OCI-M2 (cell line): Measurements from ENCODE around the gene GEMIN7.
"Not testable (repeated sequence)": the region's sequence is repeated elsewhere in the genome, so short reads cannot be mapped to it uniquely, and the experiment has no call there.

Experiments
- DNase-seq: peaks from one replicate; lab custom pipeline; 2025; ENCODE audit not compliant: unreplicated experiment; lab: John Stamatoyannopoulos, UW

GEMIN7 gene

DNA sequence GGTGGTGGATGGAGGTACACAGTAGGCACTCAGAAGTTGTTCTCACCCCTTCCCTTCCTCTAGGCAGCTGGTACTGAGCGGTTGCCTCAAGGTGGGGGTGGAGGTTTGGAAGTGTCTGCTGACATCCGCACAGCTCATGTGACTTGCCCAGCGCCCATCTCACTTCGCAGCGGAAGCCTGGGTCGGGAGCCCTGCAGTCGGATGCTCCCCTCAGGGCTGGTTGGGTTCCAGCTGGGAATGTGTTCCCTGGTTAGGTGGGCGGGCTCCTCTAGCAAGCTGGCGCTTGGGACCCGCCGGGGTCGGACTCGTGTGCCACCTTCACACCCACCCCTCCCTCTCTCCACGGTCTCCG, 24.1 kb downstream of the GEMIN7 start:
- DNase-seq: no peak

DNA sequence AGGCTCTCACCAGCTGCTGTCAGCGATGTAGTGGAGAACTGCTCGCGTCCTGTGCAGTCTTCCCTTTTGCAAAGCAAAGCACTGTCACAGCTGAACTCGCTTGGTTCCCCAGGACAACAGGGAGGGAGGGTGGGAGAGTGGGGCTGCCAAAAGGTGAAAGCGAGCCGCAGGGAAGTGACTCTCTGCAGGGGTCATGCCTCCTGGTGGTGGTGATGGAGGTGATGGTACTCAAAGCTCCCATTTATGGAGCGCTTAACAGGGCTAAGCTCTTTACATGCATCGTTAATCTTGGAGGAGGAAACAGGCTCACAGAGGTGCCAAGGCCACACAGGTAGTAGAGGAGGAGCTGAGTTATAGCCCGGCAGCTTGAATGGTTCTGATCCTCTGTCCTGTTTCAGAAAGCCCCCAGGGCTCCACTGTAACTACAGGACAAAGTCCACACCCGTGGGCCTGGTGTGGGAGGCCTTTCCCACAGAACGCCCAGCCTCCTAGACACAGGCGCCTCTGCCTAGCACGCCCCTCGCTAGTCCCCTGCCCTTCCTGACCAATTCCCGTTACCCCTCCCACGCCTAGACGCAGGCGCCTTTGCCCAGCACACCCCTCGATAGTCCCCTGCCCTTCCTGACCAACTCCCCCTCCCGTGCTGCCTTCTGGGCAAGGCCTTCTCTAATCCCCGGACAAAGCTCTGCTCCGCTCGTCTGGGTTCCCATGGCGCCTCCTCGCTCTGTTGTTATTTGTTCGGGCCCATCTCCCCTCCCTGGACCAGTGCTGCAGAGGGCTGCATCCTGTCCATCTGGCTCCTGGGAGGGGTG, 24.7 kb downstream of the GEMIN7 start:
- no peak for DNase-seq

DNA sequence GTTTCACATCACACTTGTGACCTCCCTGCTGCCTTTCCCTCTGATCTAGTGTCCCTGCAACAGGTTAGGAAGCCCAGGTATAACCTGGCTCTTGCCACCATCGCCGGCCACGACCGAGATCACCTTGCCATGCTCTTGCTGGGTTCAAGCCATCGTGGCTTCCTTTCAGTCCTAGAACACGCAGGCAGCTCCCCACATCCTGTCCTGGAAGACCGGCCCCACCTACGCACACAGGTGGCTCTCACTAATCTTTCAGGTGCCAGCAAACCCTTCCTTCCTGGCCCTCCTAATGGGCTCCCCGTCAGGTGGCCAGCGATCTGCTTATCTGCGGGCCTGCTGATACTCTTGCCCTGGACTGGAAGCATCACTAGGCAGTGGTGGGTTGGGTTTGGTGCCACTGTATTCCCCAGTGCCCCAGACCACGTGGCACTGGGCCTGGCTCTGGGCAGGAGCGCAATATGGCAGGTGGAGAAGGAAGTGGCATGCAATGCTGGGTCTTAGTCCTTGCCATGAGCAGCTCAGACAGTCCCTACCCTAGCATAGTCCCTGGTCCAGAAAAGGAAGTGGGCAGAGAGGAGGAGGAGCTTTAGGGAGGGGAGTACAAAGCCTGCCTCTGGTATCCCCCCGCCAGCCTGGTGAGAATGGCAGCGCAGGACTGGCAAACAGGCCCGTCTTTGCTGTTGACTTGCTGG, 25.7 kb downstream of the GEMIN7 start:
- no peak for DNase-seq

DNA sequence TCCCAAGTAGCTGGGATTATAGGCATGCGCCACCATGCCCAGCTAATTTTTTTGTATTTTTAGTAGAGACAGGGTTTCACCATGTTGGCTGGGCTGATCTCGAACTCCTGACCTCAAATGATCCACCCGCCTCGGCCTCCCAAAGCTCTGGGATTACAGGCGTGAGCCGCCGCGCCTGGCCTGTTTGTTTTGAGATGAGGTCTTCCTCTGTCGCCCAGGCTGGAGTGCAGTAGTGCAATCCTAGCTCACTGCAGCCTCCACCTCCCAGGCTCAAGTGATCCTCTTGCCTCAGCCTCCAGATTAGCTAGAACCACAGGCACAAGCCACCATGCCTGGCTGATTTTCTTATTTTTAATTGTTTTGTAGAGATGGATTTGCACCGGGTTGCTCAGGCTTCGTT, 27.3 kb downstream of the GEMIN7 start:
- DNase-seq: not testable (repeated sequence)

DNA sequence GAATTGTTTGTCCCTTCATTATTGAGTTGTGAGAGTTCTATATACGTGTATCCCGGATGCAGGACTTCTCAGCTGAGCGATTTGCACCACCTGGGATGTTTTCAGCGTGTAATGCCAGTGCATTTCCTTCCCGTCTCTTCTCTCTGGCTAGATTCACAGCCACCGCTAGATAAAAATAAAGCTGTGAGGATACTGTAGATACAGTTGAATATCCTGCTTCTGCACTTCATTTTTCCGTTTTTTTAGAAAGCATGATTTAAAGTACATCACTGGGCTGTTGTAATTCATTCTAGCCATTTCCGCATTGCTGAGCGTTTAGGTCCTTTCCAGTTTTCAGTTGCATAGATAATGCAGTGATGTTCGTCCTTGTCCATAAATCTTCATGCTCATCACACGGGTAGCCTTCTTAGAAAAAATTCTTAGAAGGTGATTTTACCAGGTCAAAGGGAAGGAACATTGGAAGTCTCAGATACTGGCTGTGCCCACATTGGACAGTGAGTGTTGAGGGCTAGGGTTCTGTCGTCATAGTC, 28.6 kb downstream of the GEMIN7 start:
- no peak for DNase-seq

DNA sequence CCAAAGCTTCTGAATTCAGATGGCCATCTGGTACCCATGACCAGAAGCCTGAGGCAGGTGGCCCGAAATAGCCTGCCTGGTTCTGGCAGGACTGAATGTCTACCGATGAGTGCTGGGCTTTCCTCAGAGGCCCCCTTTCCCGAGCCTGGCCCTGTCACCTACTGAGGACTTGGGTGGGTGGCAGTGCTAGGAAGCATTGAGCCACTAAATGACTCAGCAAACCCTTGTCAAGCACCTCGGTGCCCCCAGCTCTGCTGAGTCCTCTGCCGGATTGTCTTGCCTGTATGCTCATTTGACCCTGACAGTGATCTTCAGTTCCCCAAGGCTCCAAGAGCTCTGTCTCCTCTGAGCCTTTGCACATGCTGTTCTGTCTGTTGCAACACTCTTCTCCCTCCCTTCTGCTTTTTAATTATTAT, 31.8 kb downstream of the GEMIN7 start:
- no peak for DNase-seq

DNA sequence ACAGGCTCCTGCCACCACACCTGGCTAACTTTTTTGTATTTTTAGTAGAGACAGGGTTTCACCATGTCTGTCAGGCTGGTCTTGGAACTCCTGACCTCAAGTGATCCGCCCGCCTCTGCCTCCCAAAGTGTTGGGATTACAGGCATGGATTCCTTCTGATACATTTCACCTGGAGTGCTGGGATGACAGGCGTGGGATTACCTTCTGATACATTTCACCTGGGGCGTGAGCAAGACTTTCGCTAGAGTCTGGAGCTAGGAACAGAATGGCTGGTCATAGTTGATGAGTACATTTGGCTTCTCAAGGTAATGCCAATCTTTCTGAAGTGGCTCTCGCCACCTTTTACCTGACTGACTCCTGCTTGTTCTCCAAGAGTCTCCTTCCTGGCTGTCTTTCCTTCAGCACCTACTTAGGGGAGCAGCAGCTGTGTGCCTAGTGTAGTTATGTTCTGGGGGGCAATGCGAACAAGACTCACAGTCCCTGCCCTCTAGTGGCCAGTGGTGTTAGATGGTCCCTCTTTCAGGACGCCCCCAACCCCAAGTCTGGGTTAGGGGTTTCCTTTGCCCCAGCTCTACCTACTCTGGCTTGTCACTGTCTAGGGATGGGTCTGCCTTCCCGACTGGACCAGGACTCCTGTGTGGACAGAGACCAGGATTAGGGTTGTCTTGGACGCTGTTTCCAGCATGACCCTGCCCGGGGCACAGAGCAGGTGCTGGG, 33.2 kb downstream of the GEMIN7 start:
- no peak for DNase-seq

DNA sequence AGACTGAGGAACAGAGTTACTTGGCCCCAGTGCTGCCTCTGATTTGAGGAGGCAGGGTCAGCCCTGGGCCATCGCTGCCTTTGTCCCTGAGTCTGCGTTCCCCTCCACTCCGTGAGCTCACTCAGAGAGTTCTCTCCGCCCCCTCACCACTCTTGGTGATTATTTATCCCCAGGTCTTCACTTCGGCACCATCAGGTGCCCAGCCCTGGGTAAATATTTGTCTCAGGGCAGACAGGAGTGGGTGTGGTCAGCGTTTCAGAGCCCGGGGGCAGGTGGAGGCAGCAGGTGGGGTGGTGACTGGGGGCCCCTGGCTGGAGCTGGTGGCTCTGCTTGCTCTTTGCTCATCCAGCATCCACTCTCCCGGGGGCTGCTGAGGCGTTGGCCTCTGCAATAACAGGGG, 34.6 kb downstream of the GEMIN7 start:
- no peak for DNase-seq

DNA sequence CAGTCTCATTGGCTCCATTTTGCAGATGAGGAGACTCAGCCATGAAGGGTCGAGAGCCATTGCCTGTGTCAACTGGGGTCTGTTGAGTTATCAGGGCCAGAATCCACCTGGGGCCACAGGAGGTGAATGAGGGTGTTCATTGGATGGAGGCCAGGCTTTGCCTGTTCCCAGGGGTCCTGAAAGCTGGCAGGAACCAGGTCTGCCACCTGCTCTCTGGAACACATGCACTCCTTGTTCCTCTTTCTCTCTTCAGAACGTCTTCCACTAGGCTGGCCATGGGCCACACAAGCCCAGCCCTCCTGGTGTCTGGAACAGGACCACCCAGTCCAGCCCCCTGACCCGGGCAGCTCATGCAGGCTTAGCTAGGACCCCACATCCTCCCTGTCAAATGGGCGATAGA, 35.1 kb downstream of the GEMIN7 start:
- no peak for DNase-seq

DNA sequence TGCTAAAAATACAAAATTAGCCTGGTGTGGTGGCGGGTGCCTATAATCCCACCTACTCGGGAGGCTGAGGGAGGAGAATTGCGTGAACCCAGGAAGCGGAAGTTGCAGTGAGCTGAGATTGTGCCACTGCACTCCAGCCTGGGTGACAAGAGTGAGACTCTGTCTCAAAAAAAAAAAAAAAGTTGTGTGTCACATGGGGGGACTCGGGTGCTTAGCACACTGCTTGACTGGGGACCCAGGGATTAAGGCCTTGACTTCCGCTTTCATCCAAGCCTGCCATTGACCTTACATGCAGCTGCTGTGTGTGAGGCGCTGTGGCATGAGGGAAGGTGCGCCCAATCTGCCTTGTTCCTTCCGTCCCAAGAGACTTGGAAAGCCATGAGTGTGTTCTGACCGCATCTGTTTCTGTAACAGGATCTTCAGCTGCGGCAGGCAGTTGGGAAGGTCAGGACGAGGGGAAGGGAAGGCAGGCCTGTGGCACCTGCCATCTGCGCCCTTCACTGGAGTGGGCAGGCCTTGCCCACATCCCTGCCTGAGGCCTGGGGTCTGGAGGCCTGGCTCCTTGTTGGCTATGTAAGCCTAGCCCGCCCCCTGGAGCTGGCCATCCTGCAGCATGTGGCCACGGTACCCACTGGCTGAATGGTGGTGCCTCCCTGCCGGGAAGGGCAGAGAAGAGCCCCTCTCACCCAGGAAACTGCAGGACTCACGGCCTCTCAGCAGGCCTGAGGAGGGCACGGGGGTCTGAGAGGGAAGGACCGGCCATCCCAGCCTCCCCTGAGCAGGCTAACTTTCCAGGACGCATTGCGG, 37.0 kb downstream of the GEMIN7 start:
- no peak for DNase-seq

DNA sequence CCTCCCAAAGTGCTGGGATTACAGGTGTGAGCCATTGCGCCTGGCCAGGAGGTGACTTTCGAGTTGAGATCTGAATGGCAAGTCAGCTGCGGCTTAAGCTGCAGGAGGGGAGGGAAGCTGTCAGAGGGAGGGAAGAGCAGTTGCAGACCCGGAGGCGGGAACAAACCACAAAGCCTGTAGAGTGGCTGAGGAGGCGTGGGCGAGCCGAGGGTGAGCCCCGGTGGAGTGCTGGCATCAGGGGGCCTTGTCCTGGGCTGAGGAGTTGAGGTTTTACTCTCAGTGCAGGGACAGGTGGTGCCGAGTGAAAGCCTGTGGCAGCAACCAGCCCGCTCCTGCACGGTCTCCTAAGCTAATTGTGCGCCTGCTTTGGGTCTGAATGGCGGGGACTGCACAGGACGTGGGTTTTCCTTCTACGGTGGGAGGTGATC, 38.1 kb downstream of the GEMIN7 start:
- DNase-seq: no peak

DNA sequence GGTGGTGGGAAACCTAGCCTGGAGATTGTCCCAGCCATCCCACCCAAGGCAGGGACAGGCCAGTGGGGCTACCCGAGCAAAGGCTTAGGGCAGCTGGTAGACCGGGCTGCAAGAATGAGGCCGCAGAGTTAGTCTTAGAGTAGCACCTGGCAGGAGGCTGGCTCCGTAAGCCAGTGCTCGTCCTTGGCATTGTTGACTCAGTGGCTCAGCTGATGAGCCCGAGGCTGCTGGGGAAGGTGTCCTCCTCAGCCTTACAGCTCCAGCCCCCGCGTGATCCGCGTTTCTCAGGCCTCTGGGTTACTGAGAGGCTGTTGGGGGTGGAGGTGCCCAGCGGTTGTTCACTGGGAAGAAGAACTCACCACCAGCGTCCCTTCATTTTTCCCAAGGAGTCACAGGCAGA, 38.6 kb downstream of the GEMIN7 start:
- no peak for DNase-seq

DNA sequence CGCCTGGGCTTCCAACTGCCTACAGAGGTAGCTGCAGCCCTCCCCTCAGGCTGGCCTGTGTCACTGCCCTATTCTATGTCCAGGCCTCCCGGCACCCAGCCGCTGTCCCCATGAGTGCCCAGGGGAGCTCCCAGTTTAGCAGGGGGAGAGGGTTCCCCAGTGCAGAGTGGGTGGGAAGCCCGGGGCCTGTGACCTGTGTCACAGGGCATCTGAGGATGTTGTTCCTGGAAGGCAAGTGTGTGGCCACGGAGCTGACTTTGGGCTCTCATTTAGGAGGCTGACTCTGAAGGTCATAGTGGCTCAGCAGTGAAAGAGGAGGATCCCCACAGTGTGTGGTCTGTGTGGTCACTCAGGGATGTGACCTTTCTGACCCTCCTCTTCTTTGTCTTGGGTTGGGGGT, 39.0 kb downstream of the GEMIN7 start:
- DNase-seq: no peak

DNA sequence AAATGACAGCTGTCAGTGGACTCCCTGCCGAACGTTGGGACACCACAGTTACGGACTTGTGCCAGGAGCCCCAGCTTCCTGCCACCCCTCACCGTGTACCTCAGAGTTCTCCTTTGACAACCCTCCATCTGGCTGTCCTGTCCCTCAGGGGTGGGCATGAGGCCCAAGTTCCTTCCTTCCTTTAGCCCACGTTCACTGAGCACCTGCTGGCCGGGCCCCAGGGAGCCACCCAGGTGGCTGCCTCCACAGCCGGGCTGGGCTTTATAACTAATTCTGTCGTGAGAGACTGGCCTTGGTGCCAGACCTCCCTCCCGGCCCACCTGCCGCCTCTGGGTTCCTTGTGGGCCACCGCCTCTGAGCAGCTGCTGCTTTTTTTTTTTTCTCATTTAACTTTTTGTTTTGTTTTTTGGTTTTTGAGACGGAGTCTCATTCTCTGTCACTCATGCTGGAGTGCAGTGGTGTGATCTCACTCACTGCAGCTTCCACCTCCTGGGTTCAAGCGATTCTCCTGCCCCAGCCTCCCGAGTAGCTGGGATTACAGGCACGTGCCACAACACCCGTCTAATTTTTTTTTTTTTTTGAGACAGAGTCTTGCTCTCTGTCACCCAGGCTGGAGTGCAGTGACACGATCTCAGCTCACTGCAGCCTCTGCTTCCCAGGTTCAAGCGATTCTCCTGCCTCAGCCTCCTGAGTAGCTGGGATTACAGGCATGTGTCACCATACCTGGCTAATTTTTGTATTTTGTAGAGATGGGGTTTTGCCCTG, 39.7 kb downstream of the GEMIN7 start:
- DNase-seq: not testable (repeated sequence)

DNA sequence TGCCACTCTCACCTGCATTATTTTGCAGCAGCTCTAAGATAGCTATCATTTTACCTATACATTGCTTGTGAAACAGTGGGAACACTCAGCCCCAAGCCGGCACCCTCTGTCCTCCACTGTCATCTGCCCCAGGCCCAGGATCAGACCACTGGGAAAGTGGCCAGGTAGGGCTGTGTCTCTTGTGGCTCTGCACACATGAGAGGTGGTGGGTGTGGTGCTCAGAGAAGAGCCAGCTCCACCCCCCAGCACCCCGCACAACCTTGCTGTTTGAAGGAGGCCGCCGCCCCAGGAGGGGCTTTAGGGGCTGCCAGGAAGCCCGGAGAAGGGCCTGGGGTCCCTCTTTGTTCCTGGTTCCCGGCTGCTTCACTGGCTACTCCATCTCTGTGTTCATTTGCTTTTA, 40.5 kb downstream of the GEMIN7 start:
- no peak for DNase-seq

DNA sequence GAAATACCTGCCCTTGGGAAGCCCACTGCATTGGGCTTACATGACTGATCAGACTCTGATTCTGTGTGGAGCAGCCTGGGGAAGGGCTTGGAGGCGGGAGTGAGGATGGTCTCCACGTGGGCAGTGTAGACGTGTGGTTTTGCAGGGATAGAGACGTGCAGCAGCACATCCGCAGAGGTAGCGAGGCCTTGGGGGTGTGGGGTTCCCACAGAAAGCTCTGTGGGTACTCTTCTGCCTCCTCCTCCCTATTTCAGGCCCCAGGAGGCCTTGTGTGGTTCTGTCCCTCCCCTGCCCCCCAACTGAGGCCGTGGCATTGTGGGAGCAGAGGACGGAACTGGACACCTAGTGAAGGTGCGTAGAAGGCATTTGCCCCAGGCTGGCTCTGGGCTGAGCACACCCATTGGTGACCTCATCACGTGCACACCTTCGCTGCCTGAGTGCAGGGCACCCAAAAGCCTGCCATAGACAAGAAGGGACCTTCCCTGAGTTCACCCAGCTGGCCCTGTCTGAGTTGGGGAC, 42.8 kb downstream of the GEMIN7 start:
- DNase-seq: no peak

DNA sequence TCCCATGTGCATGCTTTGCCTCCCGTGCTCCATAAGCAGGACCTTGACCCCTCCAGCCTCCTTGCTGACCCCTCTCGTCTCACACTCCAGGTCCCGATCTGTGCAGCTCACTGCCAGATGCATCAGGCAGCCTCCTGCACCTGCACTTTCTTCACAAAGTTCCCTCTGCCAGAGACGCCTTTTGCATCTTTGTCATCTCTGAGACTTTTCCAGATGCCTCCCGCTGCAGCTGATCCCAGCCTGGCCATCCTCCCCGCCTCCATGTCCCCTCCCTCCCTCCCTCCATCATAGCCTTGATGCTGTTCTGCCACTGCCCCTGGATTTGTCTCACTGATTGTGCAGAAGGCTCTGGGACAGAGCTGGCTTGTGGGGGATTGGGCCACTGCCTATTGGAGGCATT, 43.8 kb downstream of the GEMIN7 start:
- no peak for DNase-seq

DNA sequence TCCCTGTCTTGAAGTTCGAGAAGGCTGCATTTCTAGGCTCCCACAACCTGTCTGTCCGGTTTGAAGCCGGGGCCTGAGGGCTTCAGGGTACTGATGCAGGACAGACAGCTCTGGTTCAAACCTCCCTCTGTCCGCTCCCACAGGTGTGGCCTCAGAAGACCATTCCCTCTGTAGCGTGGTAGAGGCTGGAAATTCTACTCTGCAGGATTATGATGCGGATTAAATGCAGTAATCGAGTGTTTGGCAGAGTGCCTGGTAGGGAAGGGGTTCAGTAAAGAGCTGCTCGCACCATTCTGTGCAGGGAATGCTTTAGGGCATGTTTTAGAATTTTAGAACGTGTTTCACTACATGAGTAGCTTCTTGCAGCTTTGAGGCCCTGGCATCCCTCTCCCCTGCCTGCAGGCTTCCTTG, 44.4 kb downstream of the GEMIN7 start:
- DNase-seq: no peak

DNA sequence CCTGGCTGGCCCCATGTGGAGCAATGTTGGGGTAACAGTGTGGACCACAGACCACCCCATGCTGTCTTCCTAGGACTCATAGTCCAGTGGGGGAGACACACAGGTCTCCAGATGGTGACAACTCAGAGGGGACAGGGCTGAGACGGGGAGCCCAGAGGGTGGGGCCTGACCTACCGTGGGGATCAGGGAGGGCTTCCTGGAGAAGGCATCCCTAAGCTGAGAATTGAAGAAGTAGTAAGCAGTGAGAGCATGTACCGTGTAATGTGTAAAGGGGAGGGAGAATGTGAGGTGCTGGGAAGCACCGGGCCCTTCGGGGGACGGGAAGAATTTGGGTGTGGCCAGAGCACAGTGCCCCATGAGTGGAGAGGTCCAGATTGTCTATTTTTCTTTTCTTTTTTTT, 45.0 kb downstream of the GEMIN7 start:
- DNase-seq: no peak

DNA sequence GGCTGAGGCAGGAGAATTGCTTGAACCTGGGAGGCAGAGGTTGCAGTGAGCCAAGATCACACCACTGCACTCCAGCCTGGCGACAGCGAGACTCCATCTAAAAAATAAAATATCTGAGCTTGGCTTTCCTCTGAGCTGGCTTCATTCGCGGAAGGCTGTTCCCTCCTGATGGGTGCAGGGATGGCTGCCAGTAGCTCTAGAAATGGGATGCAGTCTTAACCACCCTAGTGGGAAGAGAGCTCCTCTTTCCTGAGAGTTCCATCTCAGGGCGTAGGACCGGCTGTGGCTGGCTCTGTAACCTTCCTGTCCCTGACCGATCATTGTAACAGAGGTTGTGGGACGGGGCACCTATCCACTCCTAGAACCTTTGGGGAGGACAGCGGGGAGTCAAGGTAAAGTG, 46.3 kb downstream of the GEMIN7 start:
- no peak for DNase-seq
